GM21576 (cell line): Measurements from ENCODE around the gene PAX1.

ENCODE experiments used
- ATAC-seq: cut with Tn5 transposase; IDR thresholded peaks from one replicate; pipeline ENCODE4 v1.9.1; 2021; ENCODE audit warnings: mild to moderate bottlenecking, moderate library complexity; ENCODE audit not compliant: unreplicated experiment

Gene PAX1

GRCh38 chr20:21725892-21726291, 20.4 kb downstream of the PAX1 start:
- no peak for ATAC-seq

GRCh38 chr20:21729316-21729715, 23.9 kb downstream of the PAX1 start:
- no peak for ATAC-seq

GRCh38 chr20:21739161-21739560, 33.7 kb downstream of the PAX1 start:
- no peak for ATAC-seq

GRCh38 chr20:21739682-21740081, 34.2 kb downstream of the PAX1 start:
- ATAC-seq: no peak

GRCh38 chr20:21741266-21741665, 35.8 kb downstream of the PAX1 start:
- no peak for ATAC-seq

GRCh38 chr20:21762646-21763045, 57.2 kb downstream of the PAX1 start:
- no peak for ATAC-seq

GRCh38 chr20:21767200-21767738, 61.8 kb downstream of the PAX1 start:
- no peak for ATAC-seq

- no peak for ATAC-seq
Measured at GRCh38 chr20:21767739-21768223, 62.3 kb downstream of the PAX1 start.
